Measurements from ENCODE around the gene DGAT2L6. TPM values are rescaled to one million over a fixed set of nuclear protein-coding genes. Genes with fewer than 3 reads are reported as not detected.

DGAT2L6 gene
- total RNA-seq, 1 donor from 2014 or later: not detected

- H3K27ac ChIP-seq: no peak overlapping the region
- no peak overlapping the region for H3K27ac Mint-ChIP-seq
- H3K9me3 Mint-ChIP-seq: no peaks in the 10 kb centered on the region
Measured at GRCh38 chrX:70254909-70255308, 77.6 kb downstream of the DGAT2L6 start.

More at GRCh38 chrX:70254909-70255308, 77.6 kb downstream of the DGAT2L6 start:
- H3K4me3 ChIP-seq: no peak overlapping the region
- H3K36me3 ChIP-seq: no peaks in the 10 kb centered on the region
- H3K4me1 ChIP-seq: no peaks in the 10 kb centered on the region
- H3K9me3 ChIP-seq (ENCODE audit: low read depth): peaks cover 12% of the 10 kb centered on the region
- TF ChIP-seq CTCF (IDR thresholded peaks at IDR 0.05) (no peak), EZH2phosphoT487 (IDR thresholded peaks at IDR 0.05) (no peak), EZH2 (IDR thresholded peaks at IDR 0.05) (no peak)
- DNase-seq (ENCODE audit: low spot score): no peak
- no peak overlapping the region for H3K9ac ChIP-seq
- no peaks in the 10 kb centered on the region for H3K79me2 ChIP-seq (ENCODE audit: low read depth)
- H2AFZ ChIP-seq (replicated peaks): no peak overlapping the region
- Mint-ChIP-seq H3K27me3 (ENCODE audit: insufficient read depth, low read depth) (peaks cover 5% of the 10 kb centered on the region), H3K4me3 (no peak overlapping the region), H3K36me3 (no peaks in the 10 kb centered on the region), H3K4me1 (no peaks in the 10 kb centered on the region)
- H3F3A ChIP-seq (ENCODE audit: low read depth): no peaks in the 10 kb centered on the region
- no peaks in the 10 kb centered on the region for H4K20me1 ChIP-seq (ENCODE audit: low read depth)
- no peak overlapping the region for H3K4me2 ChIP-seq
- no peaks in the 10 kb centered on the region for H3K27me3 ChIP-seq

Small RNA genes lying within 50 kb of the gene (small RNA-seq; reads per million reads assigned to genes)
- not detected for gene RNA5SP507

Other genes with a start within 250 kb of the DGAT2L6 start
- gene AWAT2, start 127.5 kb upstream of the DGAT2L6 start, total RNA-seq (ENCODE audit: low replicate concordance): not detected in 2 replicates
- not detected in 2 replicates for gene OTUD6A, start 115.0 kb upstream of the DGAT2L6 start, total RNA-seq (ENCODE audit: low replicate concordance)
- 54.0 and 56.6 TPM in 2 replicates for gene IGBP1, start 44.0 kb upstream of the DGAT2L6 start, total RNA-seq (ENCODE audit: low replicate concordance)
- gene AWAT1, start 57.2 kb downstream of the DGAT2L6 start, total RNA-seq (ENCODE audit: low replicate concordance): not detected in 2 replicates
- 0.28 TPM in 1 of 2 replicates, not detected in the other for gene P2RY4, start 82.7 kb downstream of the DGAT2L6 start, total RNA-seq (ENCODE audit: low replicate concordance)
- gene ARR3, start 90.9 kb downstream of the DGAT2L6 start, total RNA-seq (ENCODE audit: low replicate concordance): not detected in 2 replicates
- gene RAB41, start 104.7 kb downstream of the DGAT2L6 start, total RNA-seq (ENCODE audit: low replicate concordance): not detected in 2 replicates
- 27.7 and 34.7 TPM in 2 replicates for gene PDZD11, start 112.4 kb downstream of the DGAT2L6 start, total RNA-seq (ENCODE audit: low replicate concordance)
- 63.6 and 77.6 TPM in 2 replicates for gene KIF4A, start 112.6 kb downstream of the DGAT2L6 start, total RNA-seq (ENCODE audit: low replicate concordance)
- gene GDPD2, start 245.8 kb downstream of the DGAT2L6 start, total RNA-seq (ENCODE audit: low replicate concordance): 1.3 and 3.7 TPM in 2 replicates